Islet precursor cell (in vitro differentiated cells): ENCODE results near the gene NR4A1.

Experiments used
- DNase-seq: peaks from one replicate; pipeline ENCODE4 v3.0.0-alpha.2; 2018

Gene NR4A1

GRCh38 chr12:52050758-52051541, at the start of gene NR4A1:
Gene NR4A1 (plus strand): TSS chr12:52051442. CDS start chr12:52054329, 2,887 bp downstream.
- peak; percentile 98 for DNase-seq

GRCh38 chr12:52003016-52003550, 48.2 kb upstream of the NR4A1 start:
- no peak for DNase-seq

DNA sequence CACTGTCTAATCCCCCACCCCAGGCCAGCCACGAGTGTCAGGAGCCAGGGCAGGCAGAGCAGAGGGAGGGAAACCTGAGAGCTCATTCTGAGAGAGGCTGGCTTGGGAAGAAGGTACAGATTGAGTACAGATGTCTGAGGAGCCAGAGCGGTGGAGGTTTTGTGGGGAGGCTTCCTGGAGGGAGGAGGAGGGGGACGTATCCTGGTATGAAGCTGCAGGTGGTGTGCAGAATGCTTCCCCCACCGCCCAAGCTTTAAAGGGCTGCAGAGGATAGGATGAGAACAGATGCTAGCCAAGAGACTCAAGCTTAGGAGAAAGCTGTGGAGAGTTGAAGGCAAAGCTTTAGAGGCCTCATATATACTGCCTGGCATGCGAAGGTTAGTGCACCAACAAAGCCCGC, 47.7 kb upstream of the NR4A1 start:
- DNase-seq = no peak

DNA sequence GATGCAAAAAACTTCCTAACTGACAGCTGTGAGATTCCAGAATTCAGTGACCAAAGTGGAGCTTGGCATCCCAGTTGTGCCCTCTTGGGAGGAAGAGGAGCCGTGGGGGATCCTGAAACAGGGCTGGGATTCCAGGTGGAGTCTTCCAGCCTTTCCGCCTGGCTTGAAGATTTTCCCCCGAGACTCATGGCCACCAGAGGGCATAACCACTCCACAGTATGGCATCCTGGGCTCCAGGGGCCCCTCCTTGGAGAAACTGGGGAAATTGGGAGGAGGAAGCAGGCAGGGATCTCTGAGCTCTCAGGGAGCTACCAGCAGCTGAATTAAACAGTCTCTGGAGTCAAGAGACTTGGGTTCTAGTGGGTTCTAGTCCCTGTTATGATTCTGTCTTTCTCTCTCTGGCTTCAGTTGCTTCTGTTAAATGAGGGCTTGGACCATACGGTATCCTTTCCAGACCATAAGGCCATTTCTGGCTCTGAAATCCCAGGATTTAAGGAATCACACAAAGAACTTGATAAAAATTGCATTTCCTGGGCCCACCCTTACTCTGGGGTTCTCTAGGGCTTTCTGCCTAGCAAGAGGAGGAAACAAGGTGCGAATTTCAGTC, 47.1 kb upstream of the NR4A1 start:
- peak; percentile 90 for DNase-seq

- DNase-seq = no peak
These were observed 45.9 kb upstream of the NR4A1 start for GRCh38 chr12:52005218-52005902.

GRCh38 chr12:52005903-52006703, 45.1 kb upstream of the NR4A1 start:
- DNase-seq = peak; percentile 79

- DNase-seq = peak; percentile 89
These were observed 44.5 kb upstream of the NR4A1 start, which contains the start of gene TAMALIN for GRCh38 chr12:52006726-52007157. Gene TAMALIN (plus strand): TSS chr12:52006946. CDS start chr12:52007020, 74 bp downstream.

- DNase-seq = no peak
These were observed 43.9 kb upstream of the NR4A1 start for GRCh38 chr12:52007158-52007921.

- no peak for DNase-seq
These were observed 43.2 kb upstream of the NR4A1 start for GRCh38 chr12:52007982-52008510.

DNA sequence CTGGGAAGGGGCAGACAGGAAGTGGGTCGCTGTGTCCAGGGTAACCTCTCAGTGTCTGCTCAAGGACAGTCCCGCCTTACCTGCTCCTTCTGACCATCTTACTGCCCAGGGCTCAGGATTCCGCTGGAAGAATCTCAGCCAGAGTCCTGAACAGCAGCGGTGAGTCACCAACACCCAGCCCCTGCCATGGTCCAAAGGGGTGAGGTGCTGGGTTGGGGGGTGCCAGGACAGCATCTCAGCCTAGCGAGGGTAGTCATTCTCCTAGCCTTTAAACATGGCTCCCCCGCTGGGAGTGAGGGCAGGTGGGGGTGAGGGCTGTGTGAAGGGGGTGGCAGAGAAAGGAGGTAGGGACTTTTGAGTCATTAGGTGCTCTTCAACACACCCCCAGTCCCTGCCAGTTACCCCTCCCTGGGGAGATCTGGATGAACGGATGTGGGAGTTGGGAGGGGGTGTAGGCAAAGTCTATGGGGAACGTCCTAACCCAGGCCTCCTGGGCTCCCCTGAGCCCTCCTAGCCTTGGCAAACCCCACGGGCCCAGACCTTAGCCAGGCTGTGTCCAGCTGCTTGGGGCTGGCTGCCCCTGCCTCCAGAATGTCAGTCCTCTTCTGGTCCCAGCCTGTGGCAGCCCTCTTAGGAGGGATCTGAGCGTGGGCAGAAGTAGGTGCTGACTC, 42.0 kb upstream of the NR4A1 start:
- peak; percentile 65 for DNase-seq

DNA sequence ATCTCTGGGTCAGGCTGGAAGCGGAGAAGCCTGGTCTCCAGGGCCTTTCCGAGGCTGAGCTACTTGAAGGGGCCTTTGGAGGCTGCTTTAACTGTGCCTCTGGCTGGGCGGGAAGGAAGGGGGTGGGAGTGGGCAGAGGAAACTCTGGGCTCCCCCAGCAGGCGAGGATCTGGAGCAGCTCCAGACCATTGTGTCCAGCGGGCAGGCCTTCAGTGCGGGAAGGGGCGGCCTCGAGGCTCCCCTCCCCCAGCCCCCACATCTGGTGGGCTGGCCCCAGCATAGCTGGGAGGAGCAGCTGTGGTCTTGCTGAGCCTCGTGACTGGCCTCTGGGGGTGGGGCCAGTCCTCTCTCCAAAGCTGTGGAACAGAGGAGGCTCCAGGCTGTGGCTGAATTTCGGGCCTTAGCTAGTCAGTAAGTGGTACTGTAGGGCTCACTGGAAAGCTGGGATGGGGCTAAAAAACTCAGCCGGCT, 41.1 kb upstream of the NR4A1 start:
- DNase-seq = peak; percentile 99

- no peak for DNase-seq
These were observed 40.3 kb upstream of the NR4A1 start for GRCh38 chr12:52010692-52011601.

GRCh38 chr12:52011602-52012214, 39.5 kb upstream of the NR4A1 start:
- no peak for DNase-seq

- DNase-seq = peak; percentile 81
These were observed 37.5 kb upstream of the NR4A1 start for GRCh38 chr12:52013626-52014310.

GRCh38 chr12:52014567-52015530, 36.4 kb upstream of the NR4A1 start:
- no peak for DNase-seq

DNA sequence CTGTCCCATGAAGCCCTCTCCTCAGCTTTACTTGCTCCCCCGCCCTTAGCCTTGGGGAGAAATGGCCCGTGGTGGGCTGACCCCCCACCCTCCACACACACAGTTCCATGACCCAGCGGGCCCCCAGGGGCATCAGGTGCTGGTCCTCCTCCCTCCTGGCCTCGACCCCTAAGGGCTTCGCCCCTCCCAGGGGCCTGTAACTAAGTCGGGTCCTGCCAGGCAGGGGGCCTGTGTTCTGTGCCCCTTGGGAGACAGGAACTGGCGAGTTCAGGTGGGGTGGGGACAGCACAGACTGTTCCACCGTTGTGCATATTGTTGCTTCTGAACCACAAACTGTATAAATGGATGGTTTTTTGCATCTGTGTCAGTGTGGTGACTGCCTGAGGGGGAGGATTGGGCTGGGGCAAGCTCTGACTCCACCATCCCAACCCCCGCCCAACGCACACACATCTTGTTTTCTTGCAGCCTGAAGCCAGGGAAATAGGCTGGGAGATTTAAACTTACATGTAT, 35.7 kb upstream of the NR4A1 start:
- DNase-seq = no peak
